ENCODE results near the gene OIP5.
"Not testable (repeated sequence)": the region's sequence is repeated elsewhere in the genome, so short reads cannot be mapped to it uniquely, and the experiment has no call there.

GRCh38 chr15:41320805-41321330 lies 11.5 kb downstream of the OIP5 start:
- TF ChIP-seq CTCF (CRISPR knock-in tag; IDR thresholded peaks at IDR 0.05); NFRKB (IDR thresholded peaks at IDR 0.05); ELF1 (CRISPR knock-in tag; IDR thresholded peaks at IDR 0.05); NR2F1 (CRISPR knock-in tag; IDR thresholded peaks at IDR 0.05); ZFX (CRISPR knock-in tag; IDR thresholded peaks at IDR 0.05; ENCODE audit: low read depth); RFX5 (IDR thresholded peaks at IDR 0.05; ENCODE audit: low read depth, low read length): not testable (repeated sequence)
